Dermis blood vessel endothelial cell (primary cell): ENCODE measurements around the gene KCND3. TPM values are rescaled to one million over a fixed set of nuclear protein-coding genes. Genes with fewer than 3 reads are reported as not detected.

Experiments used
- DNase-seq: peaks from one replicate; pipeline ENCODE4 v3.0.0; 2010
- total RNA-seq: library from RNA; depleted of rRNA; stranded (reverse); fragments of >200 nt; gene quantifications from 2 replicates; pipeline ENCODE4 v1.2.3, GENCODE V29; 2014

KCND3 gene
- 0.34 and 1.4 TPM in 2 replicates for total RNA-seq

DNA sequence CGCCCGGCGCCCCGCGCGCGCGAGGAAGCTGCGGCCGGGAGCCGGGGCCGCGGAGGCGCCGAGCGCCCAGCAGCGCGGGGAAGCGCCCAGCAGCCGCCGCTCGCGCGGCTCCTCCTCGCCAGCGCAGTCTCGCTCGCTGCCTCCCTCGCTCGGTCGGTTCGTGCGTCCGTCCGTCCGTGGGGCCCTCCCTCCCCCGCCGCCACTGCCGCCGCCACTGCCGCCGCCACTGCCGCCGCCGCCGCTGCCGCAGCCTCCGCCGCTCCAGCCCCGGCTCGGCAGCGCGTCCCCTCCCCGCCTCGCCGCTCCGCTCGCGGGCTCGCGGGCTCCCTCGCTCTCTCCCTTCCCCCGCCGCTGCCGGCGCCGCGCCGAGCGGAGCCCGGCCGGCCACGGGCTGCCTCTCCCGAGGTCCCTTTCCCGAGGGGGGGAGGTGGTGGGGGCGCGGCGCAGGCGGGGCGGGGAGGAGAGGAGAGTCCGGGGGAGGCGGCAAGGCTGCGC lies at the start of gene KCND3:
Gene KCND3 (minus strand): TSS at position 138 of the 495 bp plus-strand sequence.
- DNase-seq: peak; percentile 32

DNA sequence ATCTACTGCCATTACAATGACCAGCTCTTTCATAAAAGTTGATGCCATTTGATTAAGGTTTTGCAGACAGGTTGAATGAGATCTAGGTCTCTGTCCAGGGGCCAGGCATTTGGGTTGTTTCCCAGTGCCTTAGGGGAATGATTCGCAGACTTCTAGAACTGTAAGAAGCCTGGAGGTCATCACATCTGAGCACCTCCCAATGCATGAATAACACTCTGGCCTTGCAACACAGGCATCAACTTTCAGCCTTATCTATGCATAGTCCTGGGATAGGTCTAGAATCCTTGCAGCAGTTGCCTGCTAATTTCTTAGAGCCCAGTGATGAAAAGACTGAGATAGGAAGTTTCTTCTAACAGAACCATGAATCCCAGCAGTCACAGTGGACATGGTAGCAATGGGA lies 44.8 kb upstream of the KCND3 start:
- no peak for DNase-seq

DNA sequence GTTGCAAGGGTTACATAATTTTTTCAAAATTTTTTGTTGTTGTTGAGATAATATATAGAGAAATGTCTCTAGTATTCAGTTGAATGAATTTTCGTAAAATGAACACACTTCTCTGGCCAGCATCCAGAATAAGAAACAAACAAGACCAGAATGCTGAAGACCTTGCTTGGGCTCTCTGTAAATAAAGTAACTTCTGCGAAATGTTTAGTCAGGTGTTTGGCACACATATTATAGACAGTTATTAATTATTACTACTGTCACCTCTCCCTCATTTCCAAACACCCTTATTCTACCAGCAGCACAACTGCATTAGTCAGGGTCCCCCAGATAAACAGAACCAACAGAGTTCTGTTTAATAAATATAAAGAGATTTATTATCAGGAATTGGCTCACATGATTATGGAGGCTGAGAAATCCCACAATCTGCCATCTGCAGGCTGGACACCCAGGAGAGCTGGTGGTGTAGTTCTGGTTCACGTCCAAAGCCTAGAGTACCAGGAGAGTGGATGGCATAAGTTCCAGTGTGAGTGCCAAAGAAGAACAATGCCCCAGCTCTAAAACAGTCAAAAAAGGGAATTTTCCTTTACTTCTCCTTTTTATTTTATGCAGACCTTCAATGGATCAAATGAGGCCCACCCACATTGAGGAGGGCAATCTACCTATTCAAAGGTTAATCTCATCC lies 44.1 kb upstream of the KCND3 start:
- DNase-seq: no peak

- no peak for DNase-seq
Observed at GRCh38 chr1:112030157-112030556, 40.7 kb upstream of the KCND3 start.

DNA sequence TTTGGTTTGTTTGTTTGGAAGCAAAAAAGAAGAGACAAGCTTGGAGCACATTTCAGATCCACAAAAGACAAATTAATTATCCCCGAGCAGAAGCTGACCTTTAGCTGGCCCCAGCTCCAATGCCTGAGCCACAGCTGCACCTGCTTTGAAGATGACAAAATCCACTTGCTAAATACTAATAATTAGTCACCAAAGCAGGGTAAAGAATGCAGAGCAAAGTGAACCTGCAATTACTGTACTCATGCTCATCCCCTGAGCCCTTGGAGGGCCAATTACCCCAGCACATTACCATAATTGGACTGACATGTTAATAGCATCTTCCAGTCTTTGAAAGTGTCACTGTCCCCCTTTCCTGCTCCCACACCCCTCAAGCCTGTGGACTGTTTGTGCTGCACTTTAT lies 38.2 kb upstream of the KCND3 start:
- no peak for DNase-seq

DNA sequence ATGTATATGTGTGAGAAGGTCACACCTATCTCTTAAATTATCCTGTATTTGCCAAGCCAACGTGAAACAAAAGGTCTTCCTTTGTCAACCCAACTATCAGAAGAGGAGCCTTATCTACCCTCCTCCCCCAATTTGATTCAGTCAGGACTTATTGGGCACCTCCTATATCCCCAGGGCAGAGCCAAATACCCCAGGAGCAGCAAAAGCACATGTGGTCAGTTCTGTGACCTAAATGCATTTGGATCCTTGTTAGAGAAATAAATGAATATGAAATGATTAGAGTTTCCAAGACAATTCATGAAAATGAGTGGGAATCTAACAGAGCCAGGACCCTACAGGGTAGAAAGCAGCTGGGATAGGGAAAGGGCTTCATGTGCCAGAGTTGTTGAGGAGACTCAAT lies 37.0 kb upstream of the KCND3 start:
- DNase-seq: no peak

- DNase-seq: no peak
Observed at GRCh38 chr1:112026016-112026415, 36.5 kb upstream of the KCND3 start.

DNA sequence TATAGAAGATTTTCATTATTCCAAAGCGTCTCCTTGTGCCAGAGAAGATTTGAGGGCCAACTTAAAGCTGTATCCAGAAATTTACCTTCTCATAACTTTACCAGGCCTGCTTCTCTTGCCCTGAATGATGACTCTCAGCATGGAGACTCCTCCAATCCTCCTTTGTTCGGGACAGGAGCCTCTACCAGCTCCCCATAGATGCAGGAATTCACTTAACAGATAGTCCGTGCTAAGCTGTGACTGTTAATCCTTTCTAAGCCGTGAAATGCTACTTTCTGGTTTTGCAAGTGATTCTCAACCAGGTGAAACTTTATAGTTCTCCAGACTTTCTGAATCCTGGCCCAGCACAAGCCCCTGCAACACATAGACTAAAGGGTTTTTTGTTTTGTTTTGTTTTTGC lies 31.8 kb upstream of the KCND3 start:
- DNase-seq: no peak

GRCh38 chr1:112017183-112017582 lies 27.7 kb upstream of the KCND3 start:
- DNase-seq: no peak

- no peak for DNase-seq
Observed at GRCh38 chr1:112012823-112013222, 23.4 kb upstream of the KCND3 start.

DNA sequence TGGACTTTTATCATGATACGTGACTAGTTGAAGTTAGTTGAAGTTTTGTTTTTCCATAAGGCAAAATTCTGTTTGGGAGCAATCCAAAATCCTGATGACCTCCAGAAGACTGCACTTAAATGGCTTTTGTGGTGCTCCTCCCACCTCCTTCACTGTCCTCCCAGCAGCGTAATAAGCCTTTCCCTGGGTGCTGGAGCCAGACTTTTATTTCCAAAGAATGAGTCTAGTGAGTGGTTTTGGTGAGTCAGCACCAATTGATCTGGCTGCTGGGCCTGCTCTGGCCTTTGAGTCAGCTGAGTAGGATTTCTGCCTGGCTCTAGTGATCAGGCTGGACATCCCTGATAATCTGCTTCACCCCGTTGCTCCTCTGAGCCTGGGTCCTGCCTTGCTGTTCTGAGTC lies 21.7 kb upstream of the KCND3 start:
- DNase-seq: no peak

- no peak for DNase-seq
Observed at GRCh38 chr1:112007169-112007568, 17.7 kb upstream of the KCND3 start.

DNA sequence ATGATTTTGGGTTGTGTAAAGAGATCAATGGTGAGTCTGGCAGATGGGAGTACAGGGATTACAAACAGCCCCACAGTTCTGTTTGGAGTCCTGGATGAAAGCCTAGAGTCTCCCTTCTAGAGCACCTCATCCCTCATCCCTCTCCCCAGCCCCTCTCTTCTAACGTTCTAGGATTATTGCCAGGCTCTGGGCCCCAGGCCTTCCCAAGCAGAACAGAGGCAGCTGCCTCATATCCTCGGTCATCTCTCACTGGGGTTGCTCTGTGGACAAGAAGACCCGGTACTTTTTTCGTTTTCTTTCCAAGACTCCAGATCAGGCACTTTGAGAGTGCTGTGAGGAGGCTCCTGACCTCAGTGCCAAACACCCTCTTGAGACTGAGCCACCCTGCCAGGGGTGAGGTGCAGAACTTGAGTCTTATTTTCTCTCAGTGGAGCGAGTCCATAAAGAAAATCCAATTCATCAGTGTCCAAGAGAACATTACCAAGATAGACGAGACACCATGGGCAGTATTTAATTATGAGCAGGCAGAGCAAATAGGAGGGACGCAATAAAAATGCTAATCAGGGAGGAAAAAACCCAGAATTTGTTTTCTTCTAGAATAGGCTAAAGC lies 17.1 kb upstream of the KCND3 start:
- no peak for DNase-seq

- no peak for DNase-seq
Observed at GRCh38 chr1:112004076-112004475, 14.6 kb upstream of the KCND3 start.

DNA sequence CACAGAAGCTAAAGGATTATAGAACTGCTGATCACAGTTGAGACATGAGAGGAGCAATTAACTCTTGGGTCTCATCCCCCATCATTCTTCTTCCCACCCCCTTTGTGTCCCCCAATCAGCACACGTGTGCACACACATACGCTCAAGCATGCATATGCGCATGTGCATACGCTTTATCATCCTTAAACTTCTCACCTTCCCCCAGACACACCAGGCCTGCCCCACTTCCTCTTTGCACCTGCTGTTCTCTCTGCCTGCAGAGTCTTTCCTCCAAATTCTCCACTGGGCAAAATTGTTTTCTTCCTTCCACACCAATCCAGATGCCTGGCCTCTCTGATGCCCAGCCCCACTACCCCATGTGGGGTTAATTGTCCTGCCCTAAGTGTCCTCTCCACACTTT lies 13.0 kb upstream of the KCND3 start:
- DNase-seq: no peak

- no peak for DNase-seq
Observed at GRCh38 chr1:112001436-112001835, 12.0 kb upstream of the KCND3 start.

DNA sequence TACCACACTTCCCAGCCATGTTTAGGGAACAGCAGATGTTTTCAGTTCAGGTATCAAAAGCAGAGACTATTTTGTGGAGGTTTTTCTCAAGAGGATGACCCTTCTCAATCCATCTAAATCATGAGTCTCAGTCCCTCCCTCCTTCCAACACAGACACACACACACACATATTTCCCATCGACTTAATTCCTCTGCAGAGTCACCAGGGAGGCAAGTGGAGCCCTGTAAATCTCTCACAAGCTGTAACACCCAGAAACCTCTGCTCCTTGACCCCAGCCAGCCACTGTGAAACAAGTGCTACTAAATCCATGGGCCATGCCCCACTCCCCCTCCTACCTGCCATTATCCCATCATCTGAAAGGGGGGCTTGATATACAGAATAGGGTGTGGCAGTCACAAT lies 10.6 kb upstream of the KCND3 start:
- DNase-seq: no peak

DNA sequence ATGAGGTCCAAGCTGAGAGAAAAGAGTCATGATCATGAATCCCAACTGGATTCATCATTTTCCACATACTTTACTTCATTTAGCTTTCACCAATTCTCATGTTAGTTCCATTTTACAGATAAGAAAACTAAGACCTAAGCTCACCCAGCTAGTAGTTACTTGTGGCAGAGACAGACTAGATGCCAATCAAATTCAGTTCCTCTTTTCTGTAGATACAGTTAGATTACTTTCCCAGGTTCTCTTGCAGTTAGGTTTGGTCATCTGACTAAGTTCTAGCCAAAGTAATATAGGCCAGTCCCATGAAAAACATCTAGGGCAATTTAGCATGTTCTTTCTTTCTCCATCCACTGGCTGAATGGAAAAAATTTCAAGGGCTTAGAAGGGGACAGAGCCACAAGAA lies 8.9 kb upstream of the KCND3 start:
- no peak for DNase-seq

GRCh38 chr1:111992476-111992875 lies 3.0 kb upstream of the KCND3 start:
- no peak for DNase-seq

- peak; percentile 24 for DNase-seq
Observed at GRCh38 chr1:111990878-111991718, 1.6 kb upstream of the KCND3 start.

- peak; percentile 24 for DNase-seq
Observed at GRCh38 chr1:111990026-111990877, 784 bp upstream of the KCND3 start.

GRCh38 chr1:111988743-111989453 lies 570 bp downstream of the KCND3 start:
- no peak for DNase-seq
